ENCODE results near the gene TMEM255B. TPM values are rescaled to one million over a fixed set of nuclear protein-coding genes. Genes with fewer than 3 reads are reported as not detected.
A peak's percentile ranks its signal among the peaks of the same experiment; 100 is the strongest.

TMEM255B gene
- total and polyA plus RNA-seq, 9 of the 15 experiments (the other 6 are each of a cell fraction or from before 2014, with no cell fraction given) = 0.01 to 0.75 (median 0.23) TPM

DNA sequence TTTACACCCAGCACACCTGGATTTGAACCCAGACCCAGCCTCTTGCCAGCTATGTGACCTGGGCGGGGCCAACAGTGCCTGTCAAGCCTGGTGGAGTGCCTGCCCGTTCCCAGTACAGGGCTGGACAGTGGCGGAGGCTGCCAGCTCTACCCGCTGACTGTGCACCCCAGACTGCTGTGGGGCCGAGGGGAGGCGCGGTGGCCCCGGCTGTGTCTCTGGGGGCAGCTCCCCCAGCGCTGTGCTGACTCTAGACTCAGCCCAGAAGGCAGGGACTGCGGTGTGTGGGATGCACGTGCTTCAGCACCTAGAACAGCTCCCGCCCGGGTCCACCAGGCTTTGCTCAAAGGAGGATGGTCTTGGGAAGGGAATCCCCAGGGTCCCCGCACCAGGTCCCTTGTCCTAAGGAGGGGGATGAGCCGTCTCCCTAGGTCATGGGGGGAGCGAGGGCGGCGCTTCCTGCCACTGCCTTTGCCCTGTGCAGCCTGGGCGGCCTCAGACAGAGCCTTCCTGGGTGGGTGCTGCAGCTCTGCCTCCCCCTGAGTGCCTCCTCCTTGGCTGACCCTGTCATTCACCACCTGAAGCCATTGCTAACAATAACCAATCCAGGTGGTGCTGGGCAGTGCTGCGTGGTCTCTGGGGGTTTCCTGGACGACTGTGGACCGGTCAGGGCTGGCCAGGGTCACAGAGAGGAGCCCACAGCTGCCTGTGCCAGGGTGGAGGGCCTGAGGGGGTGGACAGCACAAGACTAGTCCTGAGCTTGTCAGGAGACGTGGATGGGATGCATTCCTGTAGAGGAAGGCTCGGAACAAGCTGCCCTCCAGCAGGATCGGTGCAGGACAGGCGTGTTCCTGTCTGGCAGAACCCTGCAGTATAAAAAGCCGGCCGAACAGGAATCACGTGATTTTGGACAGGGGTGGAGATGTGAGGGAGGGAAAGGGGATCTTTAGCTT is 18.6 kb downstream of the TMEM255B start (continued):
- peak; percentile 68 for TF ChIP-seq TFE3 (CRISPR knock-in tag; IDR thresholded peaks at IDR 0.05)
- TF ChIP-seq GABPA (tag; conservative IDR thresholded peaks at IDR 0.05; ENCODE audit: low read depth) = no peak
- TF ChIP-seq, protein P1, sequence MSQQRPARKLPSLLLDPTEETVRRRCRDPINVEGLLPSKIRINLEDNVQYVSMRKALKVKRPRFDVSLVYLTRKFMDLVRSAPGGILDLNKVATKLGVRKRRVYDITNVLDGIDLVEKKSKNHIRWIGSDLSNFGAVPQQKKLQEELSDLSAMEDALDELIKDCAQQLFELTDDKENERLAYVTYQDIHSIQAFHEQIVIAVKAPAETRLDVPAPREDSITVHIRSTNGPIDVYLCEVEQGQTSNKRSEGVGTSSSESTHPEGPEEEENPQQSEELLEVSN (IDR thresholded peaks at IDR 0.05; ENCODE audit: borderline replicate concordance in 1 of 2, extremely low read depth in 1 of 2, insufficient read depth in 1 of 2, insufficient read length in 1 of 2, low read depth in 1 of 2, low read length in 1 of 2, poor library complexity in 1 of 2, severe bottlenecking in 1 of 2) = peak in 1 of 2 experiments; percentile 24
- no peak for TF ChIP-seq KAT8 (IDR thresholded peaks at IDR 0.05; ENCODE audit: low read depth)

DNA sequence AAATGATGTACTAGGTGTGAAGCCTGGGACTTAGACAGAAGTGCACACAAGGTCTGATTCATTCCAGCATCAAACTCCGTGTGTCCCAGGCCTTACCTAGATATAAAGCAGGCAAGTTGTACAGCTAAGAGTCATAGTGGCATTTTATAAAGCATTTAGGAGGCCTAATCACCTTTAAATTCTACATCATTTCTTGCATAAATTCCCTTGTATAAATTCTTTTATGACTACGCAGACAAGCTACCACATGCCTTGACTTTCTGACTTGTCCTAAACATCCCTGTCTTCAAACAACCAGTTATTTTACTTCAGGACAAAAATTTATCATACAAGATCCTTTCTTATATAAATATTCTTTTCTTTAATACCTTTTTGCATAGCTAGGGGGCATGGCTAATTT is 22.5 kb downstream of the TMEM255B start:
- Histone ChIP-seq H3K4me1 (replicated peaks in 1 of 2; ENCODE audit: control insufficient read depth in 2 of 2, insufficient read depth in 2 of 2, low read length in 2 of 2) (no peaks in the 10 kb centered on the region; a peak in 1 of 5 replicates), H3K9me3 (replicated peaks; ENCODE audit: control insufficient read depth, insufficient read depth, low read depth, low read length) (no peaks in the 10 kb centered on the region), H3K9ac (ENCODE audit: insufficient read depth in 1 of 2, low read depth in 2 of 2, low read length in 2 of 2) (no peak overlapping the region), H4K20me1 (replicated peaks; ENCODE audit: control insufficient read depth, insufficient read depth, low read length) (no peaks in the 10 kb centered on the region; the same call in 1 of the 2 replicates), H3K4me3 (no peak overlapping the region), H3K27me3 (ENCODE audit: control insufficient read depth in 2 of 2, insufficient read depth in 2 of 2, low read length in 2 of 2) (peaks cover 3 to 59% of the 10 kb centered on the region in 2 experiments; a peak in 4 of 5 replicates), H3K27ac (ENCODE audit: extremely low read depth, low read depth, low read length) (no peak overlapping the region), H3K79me2 (ENCODE audit: control insufficient read depth, insufficient read depth, low read length) (no peaks in the 10 kb centered on the region), H3K36me3 (ENCODE audit: control insufficient read depth, insufficient read depth, low read length) (no peaks in the 10 kb centered on the region), H3K9me1 (ENCODE audit: control insufficient read depth, insufficient read depth, low read length) (no peaks in the 10 kb centered on the region), H2AFZ (ENCODE audit: low read depth, low read length) (no peak overlapping the region), H3K4me2 (ENCODE audit: insufficient read depth, low read length) (no peak overlapping the region)
- FAIRE-seq (no peak), ATAC-seq (no peak), DNase-seq (ENCODE audit: extremely low read depth in 1 of 4, low spot score in 3 of 4) (no peak)
- ChIA-PET CTCF (ENCODE audit: low intra/inter-chr PET ratio) (no interaction called here), POLR2A (no interaction called here)
- no peak for TF ChIP-seq ZNF445 (CRISPR knock-in tag; IDR thresholded peaks at IDR 0.05; ENCODE audit: low read depth)
- TF ChIP-seq CBX2 (IDR thresholded peaks at IDR 0.05; ENCODE audit: insufficient read depth, low read length, poor library complexity, severe bottlenecking) = no peak
- TF ChIP-seq RNF2 (IDR thresholded peaks at IDR 0.05) = no peak
- TF ChIP-seq ZNF134 (CRISPR knock-in tag; conservative IDR thresholded peaks at IDR 0.05) = no peak
- no peak for TF ChIP-seq ATF7 (IDR thresholded peaks at IDR 0.05)
- TF ChIP-seq SUPT5H (IDR thresholded peaks at IDR 0.05) = no peak
- TF ChIP-seq TAL1 (IDR thresholded peaks at IDR 0.05) = no peak
- TF ChIP-seq ERF (CRISPR knock-in tag; IDR thresholded peaks at IDR 0.05) = no peak
- no peak for TF ChIP-seq ATF1 (CRISPR knock-in tag; IDR thresholded peaks at IDR 0.05)
- no peak for TF ChIP-seq ATF1 (tag; IDR thresholded peaks at IDR 0.05)
- no peak for TF ChIP-seq ZNF785 (CRISPR knock-in tag; IDR thresholded peaks at IDR 0.05)
- TF ChIP-seq RBM34 (IDR thresholded peaks at IDR 0.05; ENCODE audit: borderline replicate concordance, insufficient read depth, low read length) = no peak
- intact Hi-C loops (cut with micrococcal nuclease) (no loop called here), in situ Hi-C loops (cut with MboI) (no loop called here)
- WGBS (ENCODE audit: insufficient coverage, low coverage, missing lambda C conversion rate) = 0% methylated on average over 2 of the region's 2 CpGs
- BruUV-seq (replicated peaks) = no TSS peak
